NCI-H1105 (cell line): Measurements from ENCODE around the gene LY6G5C.

Experiments
- DNase-seq: peaks from one replicate; lab custom pipeline; 2025; lab: John Stamatoyannopoulos, UW

LY6G5C gene

DNA sequence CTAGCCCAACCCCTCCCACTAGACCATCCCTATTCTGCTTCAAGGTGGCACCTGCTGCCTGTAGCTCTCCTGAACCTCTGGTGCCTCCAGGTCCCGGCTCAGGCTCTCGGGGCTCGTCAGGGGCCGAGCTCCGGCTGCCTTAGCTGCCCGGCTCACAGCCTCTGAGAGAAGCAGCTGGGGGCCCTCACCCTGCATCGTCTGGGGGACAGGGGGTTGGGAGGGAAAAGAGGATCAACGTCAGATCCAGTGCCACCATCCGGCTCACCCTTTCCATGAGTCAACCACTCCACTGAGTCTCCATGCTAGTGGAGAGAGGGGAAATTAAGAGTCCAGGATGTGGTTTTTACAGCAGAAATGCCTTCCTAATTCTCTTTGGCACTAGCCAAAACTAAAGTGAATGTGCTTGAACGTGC, 41.4 kb downstream of the LY6G5C start:
- no peak for DNase-seq

DNA sequence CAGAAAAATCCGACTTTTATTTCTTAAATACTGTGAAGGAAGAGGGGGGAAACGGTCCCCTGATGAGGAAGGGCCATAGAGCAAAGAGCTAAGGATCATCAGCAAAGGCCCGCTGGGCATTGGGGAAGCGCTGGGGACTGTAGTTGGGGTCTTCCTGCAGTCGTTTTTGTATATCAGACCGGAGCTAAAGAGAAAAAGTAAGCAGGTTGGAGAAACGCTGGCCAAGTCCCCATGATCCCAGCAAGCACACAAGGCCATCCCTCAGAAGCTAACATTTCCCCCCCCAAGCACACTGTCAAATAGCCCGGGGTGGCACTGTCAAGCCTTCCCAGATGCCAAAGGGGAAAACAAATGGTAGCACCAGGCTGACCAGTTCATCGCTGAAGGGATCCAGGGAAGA, 41.8 kb downstream of the LY6G5C start:
- DNase-seq = no peak

DNA sequence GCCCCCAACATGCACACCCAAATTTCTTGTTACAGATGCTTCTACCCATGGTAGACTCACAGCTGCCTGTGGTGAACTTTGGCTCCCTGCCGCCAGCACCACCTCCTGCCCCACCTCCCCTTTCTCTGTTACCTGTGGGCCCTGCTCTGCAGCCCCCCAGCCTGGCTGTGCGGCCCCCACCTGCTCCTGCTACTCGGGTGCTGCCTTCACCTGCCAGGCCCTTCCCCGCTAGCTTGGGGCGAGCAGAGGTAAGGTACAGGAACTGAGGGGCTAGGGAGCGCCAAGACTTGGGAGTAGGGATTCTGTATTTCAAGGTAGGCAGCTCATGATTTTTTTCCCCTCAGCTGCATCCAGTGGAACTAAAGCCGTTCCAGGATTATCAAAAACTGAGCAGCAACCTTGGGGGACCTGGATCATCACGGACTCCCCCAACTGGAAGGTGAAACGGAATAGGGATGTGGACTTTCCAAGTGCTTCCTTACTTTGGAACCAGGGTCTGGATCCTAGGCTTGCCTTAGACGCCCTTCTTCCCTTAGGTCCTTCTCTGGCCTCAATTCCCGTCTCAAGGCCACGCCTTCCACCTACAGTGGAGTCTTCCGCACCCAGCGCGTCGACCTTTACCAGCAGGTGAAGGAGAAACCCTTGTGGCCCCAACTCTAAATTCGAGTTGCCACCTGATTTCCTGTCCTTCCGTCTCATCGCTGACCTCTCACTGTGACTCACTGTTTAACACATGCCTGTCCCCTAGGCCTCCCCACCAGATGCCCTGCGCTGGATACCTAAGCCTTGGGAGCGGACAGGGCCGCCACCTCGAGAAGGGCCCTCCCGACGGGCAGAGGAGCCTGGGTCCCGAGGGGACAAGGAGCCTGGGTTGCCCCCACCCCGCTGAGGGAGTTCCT, 43.9 kb downstream of the LY6G5C start:
- no peak for DNase-seq

DNA sequence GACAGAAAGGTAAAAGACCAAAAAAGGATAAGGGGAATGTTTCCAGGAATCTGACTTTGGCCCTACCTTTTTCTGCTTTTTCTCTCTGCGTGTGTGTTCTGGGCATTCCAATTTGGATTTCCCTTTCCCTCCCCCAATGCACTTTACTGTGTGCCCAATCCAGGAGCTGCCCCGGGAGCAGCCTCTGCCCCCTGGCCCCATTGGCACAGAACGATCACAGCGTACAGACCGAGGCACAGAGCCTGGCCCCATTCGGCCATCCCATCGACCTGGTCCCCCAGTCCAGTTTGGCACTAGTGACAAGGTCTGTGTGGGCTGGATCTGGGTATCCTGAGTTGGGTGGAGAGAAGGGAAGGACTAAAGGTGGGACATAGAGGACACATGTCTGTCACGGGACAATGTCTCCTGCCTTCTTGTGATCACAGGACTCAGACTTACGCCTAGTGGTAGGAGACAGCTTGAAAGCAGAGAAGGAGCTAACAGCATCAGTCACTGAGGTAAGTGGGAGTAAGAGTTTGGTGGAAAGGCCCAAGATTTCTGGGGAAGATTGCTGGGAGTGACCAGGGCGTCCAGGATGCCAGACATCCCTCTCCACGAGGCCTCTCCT, 45.8 kb downstream of the LY6G5C start:
- DNase-seq = no peak

DNA sequence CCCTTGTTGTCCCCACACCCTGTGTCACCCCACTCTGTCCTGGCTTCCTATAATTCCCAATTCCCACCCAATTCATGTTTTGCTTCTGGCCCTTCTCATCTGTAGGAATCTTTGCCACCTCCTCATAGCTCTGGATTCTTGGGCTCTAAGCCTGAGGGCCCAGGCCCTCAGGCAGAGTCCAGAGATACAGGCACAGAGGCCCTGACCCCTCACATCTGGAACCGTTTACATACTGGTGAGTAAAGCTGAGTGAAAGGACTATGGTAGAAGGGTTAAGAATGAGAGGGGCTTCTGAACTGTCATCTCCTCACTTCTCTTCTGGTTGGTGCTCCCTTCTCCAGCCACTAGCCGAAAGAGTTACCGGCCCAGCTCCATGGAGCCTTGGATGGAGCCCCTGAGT, 46.7 kb downstream of the LY6G5C start:
- no peak for DNase-seq

DNA sequence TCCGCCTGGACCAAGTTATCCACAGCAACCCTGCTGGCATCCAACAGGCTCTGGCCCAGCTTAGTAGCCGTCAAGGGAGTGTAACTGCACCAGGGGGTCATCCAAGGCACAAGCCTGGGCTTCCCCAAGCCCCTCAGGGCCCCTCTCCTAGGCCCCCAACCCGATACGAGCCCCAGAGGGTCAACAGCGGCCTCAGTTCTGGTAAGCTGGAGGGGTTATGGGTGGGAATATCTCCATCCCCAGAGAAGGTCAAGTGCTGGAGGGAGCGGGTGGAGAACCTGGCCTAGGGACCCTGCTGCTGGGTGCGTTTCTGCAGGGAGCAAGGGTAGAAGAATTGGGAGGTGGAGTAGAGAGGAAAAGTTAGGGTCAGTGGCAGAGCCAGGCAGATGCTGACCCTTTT, 47.4 kb downstream of the LY6G5C start:
- no peak for DNase-seq

DNA sequence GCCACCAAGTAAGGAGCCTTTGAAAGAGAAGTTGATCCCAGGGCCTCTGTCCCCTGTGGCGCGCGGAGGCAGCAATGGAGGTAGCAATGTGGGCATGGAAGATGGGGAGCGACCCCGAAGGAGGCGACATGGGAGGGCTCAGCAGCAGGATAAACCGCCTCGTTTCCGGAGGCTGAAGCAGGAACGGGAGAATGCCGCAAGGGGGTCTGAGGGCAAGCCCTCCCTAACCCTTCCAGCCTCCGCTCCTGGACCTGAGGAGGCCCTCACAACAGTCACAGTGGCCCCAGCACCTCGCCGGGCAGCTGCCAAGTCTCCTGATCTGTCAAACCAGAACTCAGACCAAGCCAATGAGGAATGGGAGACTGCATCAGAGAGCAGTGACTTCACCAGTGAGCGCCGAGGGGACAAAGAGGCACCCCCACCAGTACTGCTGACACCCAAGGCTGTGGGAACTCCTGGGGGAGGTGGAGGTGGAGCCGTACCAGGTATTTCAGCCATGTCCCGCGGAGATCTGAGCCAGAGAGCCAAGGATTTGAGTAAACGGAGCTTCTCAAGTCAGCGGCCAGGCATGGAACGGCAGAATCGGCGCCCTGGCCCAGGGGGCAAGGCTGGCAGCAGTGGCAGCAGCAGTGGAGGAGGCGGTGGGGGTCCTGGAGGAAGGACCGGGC, 48.5 kb downstream of the LY6G5C start:
- no peak for DNase-seq

DNA sequence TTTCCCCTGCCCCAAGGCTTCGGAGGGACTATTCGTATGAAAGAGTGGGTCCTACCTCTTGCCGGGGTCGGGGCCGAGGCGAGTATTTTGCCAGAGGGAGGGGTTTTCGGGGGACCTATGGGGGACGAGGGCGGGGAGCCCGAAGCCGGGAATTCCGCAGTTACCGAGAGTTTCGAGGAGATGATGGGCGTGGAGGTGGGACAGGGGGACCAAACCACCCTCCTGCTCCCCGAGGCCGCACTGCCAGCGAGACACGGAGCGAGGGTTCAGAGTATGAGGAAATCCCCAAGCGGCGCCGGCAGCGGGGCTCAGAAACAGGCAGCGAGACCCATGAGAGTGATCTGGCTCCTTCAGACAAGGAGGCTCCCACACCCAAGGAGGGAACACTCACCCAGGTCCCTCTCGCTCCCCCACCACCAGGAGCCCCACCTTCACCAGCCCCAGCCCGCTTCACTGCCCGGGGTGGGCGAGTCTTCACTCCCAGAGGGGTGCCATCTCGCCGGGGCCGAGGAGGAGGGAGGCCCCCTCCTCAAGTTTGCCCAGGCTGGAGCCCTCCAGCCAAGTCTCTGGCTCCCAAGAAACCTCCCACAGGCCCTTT, 49.1 kb downstream of the LY6G5C start:
- DNase-seq = no peak

DNA sequence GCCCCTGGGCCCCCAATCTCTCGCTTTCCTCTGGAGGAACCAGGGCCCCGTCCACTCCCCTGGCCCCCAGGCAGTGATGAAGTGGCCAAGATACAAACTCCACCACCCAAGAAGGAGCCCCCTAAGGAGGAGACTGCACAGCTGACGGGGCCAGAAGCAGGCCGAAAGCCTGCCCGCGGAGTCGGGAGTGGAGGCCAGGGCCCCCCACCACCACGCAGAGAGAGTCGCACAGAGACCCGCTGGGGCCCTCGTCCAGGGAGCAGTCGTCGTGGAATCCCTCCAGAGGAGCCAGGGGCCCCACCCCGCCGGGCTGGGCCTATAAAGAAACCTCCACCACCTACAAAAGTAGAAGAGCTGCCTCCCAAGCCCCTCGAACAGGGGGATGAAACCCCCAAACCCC, 49.7 kb downstream of the LY6G5C start:
- no peak for DNase-seq

DNA sequence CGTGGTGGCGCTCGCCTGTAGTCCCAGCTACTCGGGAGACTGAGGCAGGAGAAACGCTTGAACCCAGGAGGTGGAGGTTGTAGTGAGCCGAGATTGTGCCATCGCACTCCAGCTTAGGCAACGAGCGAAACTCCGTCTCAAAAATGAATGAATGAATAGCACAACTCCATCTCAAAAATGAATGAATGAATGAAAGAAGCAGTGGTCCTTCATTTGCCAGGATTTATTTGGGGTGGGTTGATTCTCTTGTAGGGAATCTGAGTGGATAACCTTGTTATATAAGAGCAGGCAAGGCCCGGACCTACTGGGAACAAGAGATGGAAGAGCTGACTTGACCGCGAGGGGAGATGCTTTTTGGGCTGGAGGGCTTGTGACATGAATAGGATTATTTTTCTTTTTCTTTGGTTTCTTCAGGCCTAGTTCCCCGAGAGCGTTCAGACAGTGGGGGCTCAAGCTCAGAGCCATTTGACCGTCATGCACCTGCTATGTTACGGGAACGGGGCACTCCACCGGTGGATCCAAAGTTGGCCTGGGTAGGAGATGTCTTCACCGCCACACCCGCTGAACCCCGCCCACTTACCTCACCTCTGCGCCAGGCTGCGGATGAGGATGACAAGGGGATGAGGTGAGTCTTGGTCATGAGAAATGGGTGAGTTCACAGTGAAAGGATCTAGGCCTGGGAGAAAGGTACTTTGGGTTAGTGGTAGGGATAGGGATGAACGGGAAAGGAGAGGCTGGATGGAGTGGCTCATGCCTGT, 50.5 kb downstream of the LY6G5C start:
- no peak for DNase-seq

DNA sequence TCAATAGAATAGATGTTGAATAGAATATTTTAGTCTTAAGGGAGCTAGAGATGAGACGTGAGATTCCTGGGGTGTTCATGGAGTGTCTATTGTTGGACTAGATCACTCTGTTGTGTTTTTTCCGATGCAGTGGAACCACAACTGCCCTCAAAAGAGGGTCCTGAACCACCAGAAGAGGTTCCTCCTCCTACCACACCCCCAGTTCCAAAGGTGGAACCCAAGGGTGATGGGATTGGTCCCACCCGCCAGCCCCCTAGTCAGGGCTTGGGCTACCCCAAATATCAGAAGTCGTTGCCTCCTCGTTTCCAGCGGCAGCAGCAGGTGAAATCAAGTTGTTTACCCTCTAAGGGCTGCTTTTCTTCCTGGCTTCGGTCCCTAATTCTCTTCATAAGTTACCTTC, 51.9 kb downstream of the LY6G5C start:
- DNase-seq = no peak

DNA sequence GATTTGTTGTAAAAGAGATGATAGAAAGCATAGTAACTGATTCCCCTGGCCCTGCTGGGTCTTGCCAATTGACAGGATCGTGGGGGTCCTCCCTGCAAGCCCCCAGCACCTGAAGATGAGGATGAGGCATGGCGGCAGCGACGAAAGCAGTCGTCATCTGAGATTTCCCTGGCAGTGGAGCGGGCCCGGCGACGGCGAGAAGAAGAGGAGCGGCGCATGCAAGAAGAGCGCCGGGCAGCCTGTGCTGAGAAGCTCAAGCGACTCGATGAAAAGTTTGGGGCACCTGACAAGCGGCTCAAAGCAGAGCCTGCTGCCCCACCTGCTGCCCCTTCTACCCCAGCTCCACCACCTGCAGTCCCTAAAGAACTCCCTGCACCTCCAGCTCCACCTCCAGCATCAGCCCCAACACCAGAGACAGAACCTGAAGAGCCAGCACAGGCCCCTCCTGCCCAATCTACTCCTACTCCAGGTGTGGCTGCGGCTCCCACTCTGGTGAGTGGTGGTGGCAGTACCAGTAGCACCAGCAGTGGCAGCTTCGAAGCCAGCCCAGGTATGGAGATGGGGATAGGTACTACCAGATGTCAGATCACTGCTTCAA, 53.1 kb downstream of the LY6G5C start:
- DNase-seq = no peak

DNA sequence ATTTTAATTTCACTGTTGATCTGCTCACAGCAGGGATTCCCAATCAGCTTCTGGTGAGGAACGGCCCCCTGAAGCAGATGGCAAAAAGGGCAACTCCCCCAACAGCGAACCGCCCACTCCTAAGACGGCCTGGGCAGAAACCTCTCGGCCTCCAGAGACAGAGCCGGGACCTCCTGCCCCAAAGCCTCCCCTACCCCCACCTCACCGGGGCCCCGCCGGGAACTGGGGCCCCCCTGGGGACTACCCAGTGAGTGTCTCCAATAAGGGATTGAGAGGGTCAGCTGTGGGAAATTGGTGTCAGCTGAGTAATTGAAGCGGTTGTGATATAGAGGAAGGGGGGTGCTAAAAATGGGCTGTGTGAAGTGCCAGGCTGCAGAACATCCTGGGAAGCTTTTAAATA, 53.9 kb downstream of the LY6G5C start:
- no peak for DNase-seq
